Thyroid gland (tissue), 4 donors: ENCODE data around the gene IRAK2. TPM values are rescaled to one million over a fixed set of nuclear protein-coding genes. Genes with fewer than 3 reads are reported as not detected.
A peak's percentile ranks its signal among the peaks of the same experiment; 100 is the strongest.

Experiments
- DNase-seq, 2 donors: peaks; one replicate each; pipeline ENCODE4 v3.0.0-alpha.2; 2019
- H3K27ac ChIP-seq, 3 donors: fragments of 200-600 bp; sonication (generic); 1 replicate in 2 of 3; 2 replicates in 1 of 3; pipeline ENCODE4 v1.5.1; 2016 to 2019; ENCODE audit warnings: mild to moderate bottlenecking in 1 of 3, moderate library complexity in 1 of 3
- H3K27me3 ChIP-seq: fragments of 200-600 bp; sonication (generic); one replicate; pipeline ENCODE4 v1.5.1; 2019
- H3K36me3 ChIP-seq, 2 donors: fragments of 200-600 bp; sonication (generic); one replicate each; pipeline ENCODE4 v1.5.1; 2016 to 2019
- H3K4me1 ChIP-seq, 2 donors: fragments of 200-600 bp; sonication (generic); one replicate each; pipeline ENCODE4 v1.5.1; 2017 to 2019
- H3K4me3 ChIP-seq, 3 donors: fragments of 200-600 bp; sonication (generic); replicated peaks in 1 of 3; 1 replicate in 2 of 3; 2 replicates in 1 of 3; pipeline ENCODE4 v1.5.1; 2016; ENCODE audit warnings: mild to moderate bottlenecking in 1 of 3
- H3K9me3 ChIP-seq: fragments of 200-600 bp; sonication (generic); one replicate; pipeline ENCODE4 v1.5.1; 2017
- CTCF ChIP-seq, 6 experiments: fragments of 200-600 bp in 3 of 6; fragments of 450-650 bp in 3 of 6; sonication (generic) in 3 of 6; IDR thresholded peaks; one replicate each; pipeline ENCODE4 v1.5.1; 2016 to 2019; ENCODE audit warnings: antibody characterized with exemption in 6 of 6, mild to moderate bottlenecking in 2 of 6, inconsistent platforms in 1 of 6, moderate library complexity in 1 of 6
- POLR2A ChIP-seq, 2 donors: fragments of 450-650 bp; IDR thresholded peaks; one replicate each; pipeline ENCODE4 v1.6.1; 2017; ENCODE audit warnings: antibody characterized with exemption in 2 of 2, mild to moderate bottlenecking in 2 of 2, moderate library complexity in 1 of 2
- WGBS, 2 donors: methylation state at CpG; one replicate each; pipeline ENCODE4 v1.1.5; 2017; 5-methylcytosine and 5-hydroxymethylcytosine counted together
- intact Hi-C: fragments of 100-400 bp; cut with DNase I; formaldehyde crosslinking; loops from one replicate; pipeline ENCODE4 v1.15.1; 2023
- total RNA-seq, 4 donors: library from RNA; depleted of rRNA; stranded (reverse); fragments of >200 nt; gene quantifications; one replicate each; pipeline ENCODE4 v1.2.3, GENCODE V29; 2016

Gene IRAK2
- total RNA-seq, 4 donors from 2014 or later = 5.0 to 9.1 (median 7.4) TPM

GRCh38 chr3:10185804-10186762, 21.4 kb downstream of the IRAK2 start:
- H3K27me3 ChIP-seq = no peaks in the 10 kb centered on the region
- 76 to 87% methylated on average over 12 of the region's 12 CpGs for WGBS, 2 donors
- no peaks in the 10 kb centered on the region for H3K36me3 ChIP-seq
- no peak for DNase-seq
- no peaks in the 10 kb centered on the region for H3K9me3 ChIP-seq
- peak overlapping the region in 1 of 3 donors; percentile 47 for H3K27ac ChIP-seq
- TF ChIP-seq CTCF (IDR thresholded peaks at IDR 0.05) = no peak
- no peak for TF ChIP-seq POLR2A (IDR thresholded peaks at IDR 0.05)
- peaks cover 15 to 48% of the 10 kb centered on the region in 2 donors for H3K4me1 ChIP-seq
- intact Hi-C loops = no loop called here
- no peak overlapping the region for H3K4me3 ChIP-seq

- no peak for TF ChIP-seq CTCF (IDR thresholded peaks at IDR 0.05)
- no peak for TF ChIP-seq POLR2A (IDR thresholded peaks at IDR 0.05)
- H3K27ac ChIP-seq = no peak overlapping the region
- H3K27me3 ChIP-seq = no peaks in the 10 kb centered on the region
- H3K4me1 ChIP-seq = peaks cover 21 to 54% of the 10 kb centered on the region in 2 donors
- H3K4me3 ChIP-seq = no peak overlapping the region
- H3K36me3 ChIP-seq = no peaks in the 10 kb centered on the region
- intact Hi-C loops = no loop called here
- DNase-seq = no peak
- WGBS, 2 donors = 90 to 94% methylated on average over 4 of the region's 4 CpGs
- H3K9me3 ChIP-seq = no peaks in the 10 kb centered on the region
These were observed 22.7 kb downstream of the IRAK2 start for GRCh38 chr3:10187290-10187876.

GRCh38 chr3:10187944-10188343, 23.2 kb downstream of the IRAK2 start:
- Histone ChIP-seq H3K4me3 (no peak overlapping the region), H3K27ac (peak overlapping the region in 1 of 3 donors; percentile 72), H3K36me3 (no peaks in the 10 kb centered on the region), H3K4me1 (peaks cover 26 to 60% of the 10 kb centered on the region in 2 donors), H3K27me3 (no peaks in the 10 kb centered on the region), H3K9me3 (no peaks in the 10 kb centered on the region)
- no peak for TF ChIP-seq CTCF (IDR thresholded peaks at IDR 0.05)
- TF ChIP-seq POLR2A (IDR thresholded peaks at IDR 0.05) = no peak
- 64 to 68% methylated on average over 2 of the region's 2 CpGs for WGBS, 2 donors
- intact Hi-C loops = no loop called here
- no peak for DNase-seq

GRCh38 chr3:10188804-10189556, 24.3 kb downstream of the IRAK2 start:
- H3K4me3 ChIP-seq = no peak overlapping the region

More at GRCh38 chr3:10188804-10189556, 24.3 kb downstream of the IRAK2 start:
- intact Hi-C loops = no loop called here
- TF ChIP-seq POLR2A (IDR thresholded peaks at IDR 0.05) (no peak), CTCF (IDR thresholded peaks at IDR 0.05) (no peak)
- WGBS, 2 donors = 81 to 87% methylated on average over 11 of the region's 11 CpGs
- Histone ChIP-seq H3K4me1 (peaks cover 37 to 70% of the 10 kb centered on the region in 2 donors), H3K27ac (peak overlapping the region in 2 of 3 donors; percentile 72 to 97), H3K36me3 (no peaks in the 10 kb centered on the region), H3K9me3 (no peaks in the 10 kb centered on the region), H3K27me3 (no peaks in the 10 kb centered on the region)
- no peak for DNase-seq
